Vagina (tissue), 2 donors: ENCODE data around the gene RIGI. TPM values are rescaled to one million over a fixed set of nuclear protein-coding genes. Genes with fewer than 3 reads are reported as not detected.

Source experiments
- DNase-seq, 2 donors: peaks; one replicate each; pipeline ENCODE4 v3.0.0-alpha.2; 2017; ENCODE audit errors: extremely low spot score in 2 of 2
- H3K27ac ChIP-seq: fragments of 200-600 bp; sonication (generic); one replicate; pipeline ENCODE4 v1.5.1; 2019
- H3K27me3 ChIP-seq: fragments of 200-600 bp; sonication (generic); one replicate; pipeline ENCODE4 v1.5.1; 2019
- H3K36me3 ChIP-seq, 2 donors: fragments of 200-600 bp; sonication (generic); one replicate each; pipeline ENCODE4 v1.5.1; 2017 to 2019
- H3K4me1 ChIP-seq: fragments of 200-600 bp; sonication (generic); one replicate; pipeline ENCODE4 v1.5.1; 2019
- H3K4me3 ChIP-seq, 2 donors: fragments of 200-600 bp; sonication (generic); 1 replicate in 1 of 2; 2 replicates in 1 of 2; pipeline ENCODE4 v1.5.1; 2016 to 2019
- H3K9me3 ChIP-seq: fragments of 200-600 bp; sonication (generic); one replicate; pipeline ENCODE4 v1.5.1; 2019
- POLR2A ChIP-seq, 2 donors: fragments of 450-650 bp; IDR thresholded peaks; one replicate each; pipeline ENCODE4 v1.6.1; 2017; ENCODE audit warnings: antibody characterized with exemption in 2 of 2, mild to moderate bottlenecking in 2 of 2, moderate library complexity in 2 of 2
- POLR2AphosphoS5 ChIP-seq, 2 donors: sonication (generic); formaldehyde crosslinking; IDR thresholded peaks; one replicate each; pipeline ENCODE4 v1.9.0; 2017; ENCODE audit warnings: antibody characterized with exemption in 2 of 2, mild to moderate bottlenecking in 2 of 2, low read depth in 1 of 2; ENCODE audit not compliant: insufficient read depth in 1 of 2
- intact Hi-C: fragments of 100-400 bp; cut with DNase I; formaldehyde crosslinking; loops from one replicate; pipeline ENCODE4 v1.15.1; 2023
- total RNA-seq: library from RNA; depleted of rRNA; stranded (reverse); fragments of >200 nt; gene quantifications from one replicate; pipeline ENCODE4 v1.2.3, GENCODE V29; 2016
- TF ChIP-seq, protein P1 (sequence below), 3 experiments: fragments of 450-650 bp in 2 of 3; fragments of 200-600 bp in 1 of 3; sonication (generic) in 1 of 3; IDR thresholded peaks; one replicate each; pipeline ENCODE4 v1.5.1; 2017 to 2019; ENCODE audit warnings: antibody characterized with exemption in 3 of 3, mild to moderate bottlenecking in 2 of 3, moderate library complexity in 2 of 3

Gene RIGI
- total RNA-seq, 1 donor from 2014 or later: 11.3 TPM

DNA sequence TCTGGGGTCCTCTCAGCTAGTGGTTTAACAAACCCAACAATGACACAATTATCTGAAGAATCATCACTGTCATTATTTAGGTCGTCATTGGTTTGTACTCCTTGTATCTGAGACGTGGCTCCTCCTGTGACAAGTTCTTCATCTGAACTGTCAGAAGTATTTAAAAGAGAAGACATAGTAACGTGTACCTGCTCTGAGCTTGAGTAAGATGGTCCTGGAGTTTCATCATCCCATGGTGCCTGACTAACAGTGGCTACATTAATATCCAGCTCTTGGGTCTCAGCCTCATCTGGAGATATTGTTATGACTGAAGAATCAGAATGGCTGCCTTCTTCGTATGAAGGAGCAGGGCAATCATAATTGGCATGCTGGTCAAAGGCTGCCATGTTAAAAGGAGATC lies 17.1 kb upstream of the RIGI start:
- H3K27me3 ChIP-seq: no peaks in the 10 kb centered on the region
- peaks cover 16% of the 10 kb centered on the region for H3K4me1 ChIP-seq
- no peak overlapping the region for H3K27ac ChIP-seq
- H3K9me3 ChIP-seq: no peaks in the 10 kb centered on the region
- peaks cover 0 to 22% of the 10 kb centered on the region in 2 donors for H3K36me3 ChIP-seq
- DNase-seq: no peak
- H3K4me3 ChIP-seq: no peak overlapping the region
- intact Hi-C loops: no loop called here
- TF ChIP-seq, protein P1, sequence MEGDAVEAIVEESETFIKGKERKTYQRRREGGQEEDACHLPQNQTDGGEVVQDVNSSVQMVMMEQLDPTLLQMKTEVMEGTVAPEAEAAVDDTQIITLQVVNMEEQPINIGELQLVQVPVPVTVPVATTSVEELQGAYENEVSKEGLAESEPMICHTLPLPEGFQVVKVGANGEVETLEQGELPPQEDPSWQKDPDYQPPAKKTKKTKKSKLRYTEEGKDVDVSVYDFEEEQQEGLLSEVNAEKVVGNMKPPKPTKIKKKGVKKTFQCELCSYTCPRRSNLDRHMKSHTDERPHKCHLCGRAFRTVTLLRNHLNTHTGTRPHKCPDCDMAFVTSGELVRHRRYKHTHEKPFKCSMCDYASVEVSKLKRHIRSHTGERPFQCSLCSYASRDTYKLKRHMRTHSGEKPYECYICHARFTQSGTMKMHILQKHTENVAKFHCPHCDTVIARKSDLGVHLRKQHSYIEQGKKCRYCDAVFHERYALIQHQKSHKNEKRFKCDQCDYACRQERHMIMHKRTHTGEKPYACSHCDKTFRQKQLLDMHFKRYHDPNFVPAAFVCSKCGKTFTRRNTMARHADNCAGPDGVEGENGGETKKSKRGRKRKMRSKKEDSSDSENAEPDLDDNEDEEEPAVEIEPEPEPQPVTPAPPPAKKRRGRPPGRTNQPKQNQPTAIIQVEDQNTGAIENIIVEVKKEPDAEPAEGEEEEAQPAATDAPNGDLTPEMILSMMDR (IDR thresholded peaks at IDR 0.05): no peak
- no peak for TF ChIP-seq POLR2A (IDR thresholded peaks at IDR 0.05)
- no peak for TF ChIP-seq POLR2AphosphoS5 (IDR thresholded peaks at IDR 0.05; ENCODE audit: insufficient read depth in 1 of 2, low read depth in 1 of 2)

DNA sequence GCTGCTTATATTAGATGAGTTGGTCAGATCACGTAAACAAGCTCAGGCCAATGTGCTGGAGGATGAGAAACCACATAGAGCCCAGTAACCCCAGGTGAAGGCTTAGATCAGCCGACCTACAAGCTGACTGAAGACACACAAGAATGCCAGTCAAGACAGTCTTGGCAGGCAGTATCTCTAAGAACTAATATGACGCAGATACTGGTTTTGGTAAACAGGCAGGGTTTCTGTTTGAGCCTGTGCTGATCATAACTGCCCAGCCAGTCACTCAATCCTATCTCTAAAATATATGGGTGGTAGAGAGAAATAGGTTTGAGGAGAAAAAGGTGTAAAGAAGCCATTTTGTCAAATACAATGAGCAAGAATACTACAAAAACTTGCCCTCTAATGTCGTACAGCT lies 7.8 kb upstream of the RIGI start:
- H3K4me1 ChIP-seq: no peaks in the 10 kb centered on the region
- TF ChIP-seq POLR2A (IDR thresholded peaks at IDR 0.05) (no peak), POLR2AphosphoS5 (IDR thresholded peaks at IDR 0.05; ENCODE audit: insufficient read depth in 1 of 2, low read depth in 1 of 2) (no peak)
- TF ChIP-seq, protein P1 (IDR thresholded peaks at IDR 0.05): no peak
- no peaks in the 10 kb centered on the region for H3K27me3 ChIP-seq
- H3K4me3 ChIP-seq: no peak overlapping the region
- H3K36me3 ChIP-seq: peaks cover 0 to 3% of the 10 kb centered on the region in 2 donors
- DNase-seq: no peak
- no peaks in the 10 kb centered on the region for H3K9me3 ChIP-seq
- H3K27ac ChIP-seq: no peak overlapping the region
- intact Hi-C loops: no loop called here

DNA sequence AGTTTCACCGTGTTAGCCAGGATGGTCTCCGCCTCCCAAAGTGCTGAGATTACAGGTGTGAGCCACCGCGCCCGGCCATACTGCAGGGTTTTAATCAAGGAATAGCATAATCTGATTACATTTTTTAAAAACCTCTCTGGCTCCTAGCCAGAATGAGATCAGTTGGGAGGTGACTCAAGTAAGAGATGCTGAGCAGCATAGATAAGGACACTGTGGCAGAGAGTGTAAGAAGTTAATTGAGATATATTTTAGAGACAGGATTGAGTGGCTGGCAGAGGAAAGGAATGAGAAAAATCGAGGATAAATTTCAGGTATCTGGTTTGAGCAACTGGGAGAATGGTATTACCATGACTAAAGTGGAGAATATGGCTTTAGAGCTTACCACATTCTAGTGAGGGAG lies 7.3 kb upstream of the RIGI start:
- intact Hi-C loops: no loop called here
- Histone ChIP-seq H3K27ac (no peak overlapping the region), H3K4me1 (no peaks in the 10 kb centered on the region), H3K9me3 (no peaks in the 10 kb centered on the region), H3K4me3 (no peak overlapping the region), H3K27me3 (no peaks in the 10 kb centered on the region), H3K36me3 (peaks cover 0 to 3% of the 10 kb centered on the region in 2 donors)
- TF ChIP-seq POLR2AphosphoS5 (IDR thresholded peaks at IDR 0.05; ENCODE audit: insufficient read depth in 1 of 2, low read depth in 1 of 2) (no peak), POLR2A (IDR thresholded peaks at IDR 0.05) (no peak)
- TF ChIP-seq, protein P1 (IDR thresholded peaks at IDR 0.05): no peak
- DNase-seq: no peak

DNA sequence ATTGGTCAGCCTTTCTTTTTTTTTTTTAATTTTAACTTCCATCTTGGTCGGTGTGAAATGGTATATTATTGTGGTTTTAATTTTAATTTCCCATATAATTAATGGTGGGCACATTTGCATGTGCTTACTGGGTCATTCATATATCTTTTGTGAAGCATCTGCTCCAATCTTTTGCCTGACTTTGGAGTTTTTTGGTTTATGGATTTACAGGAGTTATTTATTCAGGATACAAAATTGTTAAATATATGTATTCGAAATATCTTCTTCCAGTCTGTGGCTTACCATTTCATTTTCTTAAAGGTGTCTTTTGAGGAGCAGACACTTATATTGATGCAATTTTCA lies 682 bp upstream of the RIGI start:
- H3K4me3 ChIP-seq: peak overlapping the region; percentile 63 to 65
- no peaks in the 10 kb centered on the region for H3K27me3 ChIP-seq
- no peak for DNase-seq
- intact Hi-C loops: no loop called here
- H3K36me3 ChIP-seq: peaks cover 0 to 3% of the 10 kb centered on the region in 2 donors
- TF ChIP-seq, protein P1 (IDR thresholded peaks at IDR 0.05): no peak
- no peak for TF ChIP-seq POLR2A (IDR thresholded peaks at IDR 0.05)
- no peak for TF ChIP-seq POLR2AphosphoS5 (IDR thresholded peaks at IDR 0.05; ENCODE audit: insufficient read depth in 1 of 2, low read depth in 1 of 2)
- no peaks in the 10 kb centered on the region for H3K9me3 ChIP-seq
- H3K4me1 ChIP-seq: peaks cover 37% of the 10 kb centered on the region
- peak overlapping the region; percentile 91 for H3K27ac ChIP-seq

DNA sequence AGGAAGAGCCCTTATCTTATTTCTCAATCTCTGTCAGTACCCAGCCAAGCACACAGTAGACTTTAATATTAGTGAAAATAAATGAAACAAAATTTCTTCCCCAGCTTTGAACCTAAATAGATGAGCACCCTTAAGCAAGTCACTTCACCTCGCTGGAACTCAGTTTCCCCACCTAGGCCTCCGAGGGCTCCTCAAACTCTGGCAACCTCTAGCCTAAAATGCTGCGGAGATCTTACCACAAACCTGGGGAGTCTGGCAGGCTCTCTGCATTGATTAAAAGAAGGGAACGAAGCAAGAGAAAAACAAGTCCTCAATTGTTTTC lies 326 bp downstream of the RIGI start:
- no peaks in the 10 kb centered on the region for H3K9me3 ChIP-seq
- TF ChIP-seq, protein P1 (IDR thresholded peaks at IDR 0.05): no peak
- TF ChIP-seq POLR2AphosphoS5 (IDR thresholded peaks at IDR 0.05; ENCODE audit: insufficient read depth in 1 of 2, low read depth in 1 of 2): no peak
- no peak for TF ChIP-seq POLR2A (IDR thresholded peaks at IDR 0.05)
- peaks cover 37% of the 10 kb centered on the region for H3K4me1 ChIP-seq
- peak overlapping the region; percentile 63 to 65 for H3K4me3 ChIP-seq
- intact Hi-C loops: no loop called here
- H3K27me3 ChIP-seq: no peaks in the 10 kb centered on the region
- no peaks in the 10 kb centered on the region for H3K36me3 ChIP-seq
- DNase-seq: no peak
- H3K27ac ChIP-seq: peak overlapping the region; percentile 91
